Measurements from ENCODE around the gene FBXO34. TPM values are rescaled to one million over a fixed set of nuclear protein-coding genes. Genes with fewer than 3 reads are reported as not detected.
A peak's percentile ranks its signal among the peaks of the same experiment; 100 is the strongest.

The FBXO34 gene
- total RNA-seq, 1 donor from 2014 or later, result 40.2 TPM

DNA sequence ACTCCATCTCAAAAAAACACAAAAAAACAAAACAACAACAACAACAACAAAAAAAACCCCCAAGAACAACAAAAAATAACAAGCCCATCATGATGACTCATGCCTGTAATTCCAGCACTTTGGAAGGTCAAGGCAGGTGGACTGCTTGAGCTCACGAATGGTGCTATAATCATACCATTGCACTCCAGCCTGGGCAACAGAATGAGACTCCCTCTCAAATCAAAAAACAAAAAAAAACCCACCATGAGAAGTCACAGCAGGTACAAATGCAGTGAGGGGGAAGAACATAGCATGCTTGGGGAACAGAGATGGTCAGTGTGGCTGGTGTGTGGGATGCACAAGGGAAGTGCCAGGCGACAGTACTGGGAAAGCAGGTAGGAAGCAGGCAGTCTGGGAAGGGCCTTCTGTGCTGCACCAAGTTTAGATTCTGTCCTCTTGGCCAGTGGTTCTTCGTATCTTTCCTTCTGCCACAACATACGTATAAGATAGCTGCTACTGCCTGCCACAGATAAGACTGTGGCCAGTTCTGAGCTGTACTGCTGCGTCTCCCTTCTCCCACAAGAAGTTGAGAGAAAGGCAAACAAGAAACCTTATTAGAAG is 112.4 kb downstream of the FBXO34 start:
- no peak for DNase-seq (ENCODE audit: low read depth)

DNA sequence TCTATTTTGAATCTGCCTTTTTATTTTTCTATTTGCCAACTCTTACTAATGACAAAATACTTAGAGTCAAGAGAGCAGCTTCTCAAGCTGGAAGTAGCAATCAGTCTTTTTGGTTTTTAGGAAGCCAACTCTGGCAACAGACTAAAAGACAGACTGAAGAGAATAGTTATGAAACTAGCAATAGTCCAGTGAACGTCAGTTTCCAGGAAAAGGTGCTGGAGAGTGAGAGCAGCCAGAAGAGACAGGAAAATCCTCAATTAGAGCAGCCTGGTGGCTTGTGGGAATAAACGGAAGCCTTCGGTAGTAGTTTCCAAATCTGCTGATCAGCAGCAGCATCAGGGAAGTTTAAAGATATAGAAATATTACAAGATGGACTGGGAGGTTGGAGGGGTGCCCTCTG is 113.3 kb downstream of the FBXO34 start:
- no peak for DNase-seq (ENCODE audit: low read depth)

DNA sequence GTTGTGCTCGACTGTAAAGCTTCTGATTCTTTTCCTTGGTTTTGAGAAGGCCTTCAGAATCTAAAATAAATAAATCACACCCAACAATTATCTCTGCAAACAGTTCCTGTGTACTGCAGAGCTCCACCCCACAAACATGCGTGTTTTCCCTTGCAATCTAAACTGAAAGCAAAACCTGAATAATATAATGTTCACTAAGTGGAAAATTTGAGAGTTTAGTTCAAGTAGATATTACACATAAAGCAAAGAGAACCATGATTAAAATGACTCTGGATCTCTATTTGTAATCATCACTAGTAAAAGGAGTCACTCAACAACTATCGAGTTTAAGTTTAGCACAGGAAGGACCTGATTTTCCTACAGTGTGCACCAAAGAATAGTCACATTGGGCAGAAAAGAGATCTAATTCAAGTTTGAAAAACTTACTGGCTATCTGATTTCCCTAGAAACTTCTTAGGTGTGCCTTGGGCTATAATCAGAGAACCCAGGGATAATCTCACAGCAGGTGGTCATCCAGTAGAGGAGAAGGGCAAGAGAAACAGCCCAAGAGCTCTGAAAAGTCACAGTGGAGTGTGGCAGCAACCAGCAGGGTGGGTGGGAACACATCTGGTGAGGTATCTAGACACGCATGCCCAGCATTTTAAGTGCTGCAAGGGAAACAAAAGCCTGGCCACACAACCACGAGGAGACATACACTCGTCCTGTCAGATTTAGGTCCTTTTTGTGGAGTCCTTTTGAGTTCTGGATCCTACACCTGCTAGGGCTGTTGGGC is 115.0 kb downstream of the FBXO34 start:
- no peak for DNase-seq (ENCODE audit: low read depth)

DNA sequence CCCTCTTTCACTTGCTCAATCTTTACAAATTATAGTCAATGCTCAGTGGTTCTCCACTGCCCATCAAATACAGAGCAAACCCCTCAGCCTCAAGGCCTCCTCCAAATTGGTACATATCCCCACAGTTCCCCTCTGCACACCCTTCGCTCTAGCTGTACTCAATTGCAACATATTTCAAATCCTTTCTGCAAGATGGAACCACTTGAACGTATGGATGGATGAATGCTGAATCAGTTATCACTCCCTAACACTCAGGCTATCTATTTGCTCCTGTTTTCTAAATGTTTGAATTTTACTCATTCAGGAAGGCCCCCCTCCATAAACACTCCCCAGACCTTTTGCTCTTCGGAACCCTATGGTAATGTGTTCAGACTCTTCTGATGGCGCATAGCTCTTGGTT is 115.9 kb downstream of the FBXO34 start:
- no peak for DNase-seq (ENCODE audit: low read depth)

DNA sequence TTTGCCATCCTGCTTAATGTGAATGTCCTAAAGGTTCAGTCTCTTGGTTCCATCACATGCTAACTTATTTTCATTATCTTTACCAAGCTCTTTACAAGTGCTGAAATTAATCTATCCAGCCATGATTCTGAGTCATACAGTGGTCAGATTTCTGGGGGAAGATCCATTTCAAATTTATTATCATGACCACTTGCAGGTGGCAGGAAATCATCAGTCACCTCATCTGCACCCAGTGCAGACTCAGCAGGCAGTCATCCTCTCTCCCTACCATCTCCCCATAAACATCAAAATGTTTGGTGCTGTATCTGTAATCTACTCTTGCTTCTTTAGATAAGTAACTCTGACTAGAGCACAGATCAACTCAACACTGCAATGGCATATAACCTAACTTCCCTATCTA is 116.9 kb downstream of the FBXO34 start:
- no peak for DNase-seq (ENCODE audit: low read depth)

DNA sequence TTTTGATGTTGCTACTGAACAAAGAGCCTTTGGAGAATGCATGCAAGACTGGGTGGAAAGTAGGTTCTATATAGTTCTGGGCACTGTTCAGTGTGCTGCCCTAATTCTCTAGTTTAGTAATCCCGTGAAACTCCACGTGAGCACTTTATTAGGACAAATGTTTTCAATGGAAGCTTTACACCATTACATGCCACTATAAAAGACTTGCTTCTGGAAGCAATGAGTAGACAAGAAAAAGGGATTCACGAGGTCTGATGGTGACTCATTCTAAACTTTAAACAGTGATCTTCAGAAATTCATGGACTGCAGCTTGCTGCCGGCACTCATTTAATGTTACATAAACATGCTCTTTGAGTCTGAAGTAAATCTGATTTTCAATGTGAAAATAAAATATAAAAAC is 118.1 kb downstream of the FBXO34 start:
- DNase-seq (ENCODE audit: low read depth), result peak; percentile 39

DNA sequence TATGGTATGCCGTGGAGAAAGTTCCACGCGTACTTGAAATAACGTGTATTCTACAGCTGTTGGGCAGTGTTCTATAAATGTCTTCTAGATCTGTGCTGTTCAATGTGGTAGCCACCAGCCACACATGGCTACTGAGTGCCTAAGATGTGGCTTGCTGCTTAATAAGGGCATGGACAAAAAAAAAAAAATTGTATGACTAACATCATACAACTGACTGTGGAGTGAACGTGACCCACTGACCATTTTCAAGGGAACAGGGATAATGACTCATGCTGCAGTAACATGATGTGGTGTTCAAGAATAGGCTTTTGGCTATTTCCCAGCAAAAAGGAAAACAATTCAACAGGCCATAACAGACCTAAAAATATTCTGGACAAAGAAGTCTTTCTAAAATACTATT is 127.5 kb downstream of the FBXO34 start:
- peak; percentile 99 for DNase-seq (ENCODE audit: low read depth)

DNA sequence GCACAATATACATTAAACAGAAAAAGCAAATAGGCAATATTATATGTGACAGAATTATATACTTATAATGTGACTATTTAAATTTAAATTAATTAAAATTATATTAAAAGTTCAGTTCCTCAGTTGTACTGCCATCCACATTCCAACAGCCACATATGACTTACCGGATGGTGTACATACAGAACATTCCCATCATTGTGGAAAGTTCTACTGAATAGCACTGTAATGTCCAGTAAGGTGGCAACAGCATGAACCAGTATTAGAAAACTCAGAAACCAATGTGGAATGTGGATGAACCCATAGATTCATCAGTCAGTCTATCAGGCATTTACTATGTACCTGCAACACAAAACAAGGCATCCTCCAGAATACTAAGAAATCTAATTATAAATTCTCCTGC is 128.0 kb downstream of the FBXO34 start:
- no peak for DNase-seq (ENCODE audit: low read depth)

DNA sequence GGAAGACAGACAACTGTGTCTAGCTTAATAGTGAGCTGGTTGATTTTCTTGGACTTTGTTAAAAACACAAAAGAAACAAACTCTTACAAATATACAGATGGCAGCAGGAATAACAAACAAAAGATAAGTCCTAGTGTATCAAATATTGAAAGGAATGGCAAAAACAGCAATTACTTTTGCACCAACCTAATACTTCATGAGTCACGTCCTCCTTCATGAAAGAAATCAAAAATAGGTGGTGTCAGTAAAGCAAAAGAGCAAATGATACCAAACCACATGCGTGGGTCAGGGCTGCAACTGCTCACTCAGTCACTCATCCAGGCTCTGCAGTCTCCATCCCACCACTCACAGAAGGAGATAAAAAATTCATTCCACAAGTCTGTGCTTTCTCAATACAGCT is 128.6 kb downstream of the FBXO34 start:
- DNase-seq (ENCODE audit: low read depth), result no peak

DNA sequence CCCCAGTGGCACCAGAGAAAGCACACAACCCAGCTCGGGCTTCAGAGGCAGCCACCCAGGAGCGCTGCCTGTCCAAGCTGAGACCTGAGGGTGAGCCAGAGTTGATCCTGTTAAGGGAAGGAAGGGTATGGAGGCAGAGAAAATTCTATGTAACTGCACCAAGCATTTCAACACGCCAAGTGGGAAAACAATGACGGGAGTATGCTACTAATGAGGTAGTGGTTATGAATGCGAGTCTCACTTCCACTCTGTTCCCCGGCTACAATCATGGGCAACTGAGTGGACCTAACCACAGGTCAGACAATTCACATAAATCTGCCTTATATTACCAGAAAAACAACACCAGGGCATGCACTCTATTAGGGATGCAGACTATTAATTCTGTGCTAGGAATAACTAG is 130.5 kb downstream of the FBXO34 start:
- DNase-seq (ENCODE audit: low read depth), result no peak

Other genes with a start within 250 kb of the FBXO34 start
- gene WDHD1, start 244.3 kb upstream of the FBXO34 start, total RNA-seq, result 6.9 and 13.4 TPM in 2 replicates
- gene SOCS4, start 244.2 kb upstream of the FBXO34 start, total RNA-seq, result 23.1 and 34.7 TPM in 2 replicates
- gene MAPK1IP1L, start 219.8 kb upstream of the FBXO34 start, total RNA-seq, result 25.0 and 39.3 TPM in 2 replicates
- 114 and 178 TPM in 2 replicates for gene LGALS3, start 142.2 kb upstream of the FBXO34 start, total RNA-seq
- 0.94 and 29.0 TPM in 2 replicates for gene DLGAP5, start 79.8 kb upstream of the FBXO34 start, total RNA-seq
- 10.9 and 19.4 TPM in 2 replicates for gene ATG14, start 140.4 kb downstream of the FBXO34 start, total RNA-seq
- gene TBPL2, start 169.2 kb downstream of the FBXO34 start, total RNA-seq, result not detected in 2 replicates